Stomach (tissue), 9 donors: ENCODE results near the gene ADSS1. TPM values are rescaled to one million over a fixed set of nuclear protein-coding genes. Genes with fewer than 3 reads are reported as not detected.
A peak's percentile ranks its signal among the peaks of the same experiment; 100 is the strongest.

Experiments
- DNase-seq, 2 donors: peaks; one replicate each; pipeline versions ENCODE4 v3.0.0 to v3.0.0-alpha.2; 2013 to 2019
- H3K27ac ChIP-seq, 5 donors: fragments of 200-600 bp in 4 of 5; sonication (generic) in 4 of 5; one replicate each; pipeline ENCODE4 v1.5.1; 2013 to 2019; ENCODE audit warnings: mild to moderate bottlenecking in 1 of 5, moderate library complexity in 1 of 5
- H3K27me3 ChIP-seq, 3 donors: fragments of 200-600 bp; sonication (generic); one replicate each; pipeline ENCODE4 v1.5.1; 2017 to 2019; ENCODE audit warnings: mixed run types in 1 of 3
- H3K36me3 ChIP-seq, 4 donors: fragments of 200-600 bp; sonication (generic); 1 replicate in 3 of 4; 2 replicates in 1 of 4; pipeline ENCODE4 v1.5.1; 2016 to 2019
- H3K4me1 ChIP-seq, 4 donors: fragments of 200-600 bp; sonication (generic); one replicate each; pipeline ENCODE4 v1.5.1; 2016 to 2019
- H3K4me3 ChIP-seq, 4 donors: fragments of 200-600 bp; sonication (generic) in 3 of 4; one replicate each; pipeline ENCODE4 v1.5.1; 2016 to 2019; ENCODE audit warnings: mild to moderate bottlenecking in 1 of 4
- H3K9me3 ChIP-seq, 4 donors: fragments of 200-600 bp; sonication (generic); one replicate each; pipeline ENCODE4 v1.5.1; 2016 to 2019
- CTCF ChIP-seq, 7 experiments: fragments of 450-650 bp in 4 of 7; fragments of 200-600 bp in 3 of 7; sonication (generic) in 3 of 7; IDR thresholded peaks; one replicate each; pipeline ENCODE4 v1.5.1; 2016 to 2019; ENCODE audit warnings: antibody characterized with exemption in 7 of 7, control low read depth in 2 of 7, mild to moderate bottlenecking in 1 of 7
- EP300 ChIP-seq: sonication (generic); formaldehyde crosslinking; IDR thresholded peaks from one replicate; pipeline ENCODE4 v1.6.1; 2017; ENCODE audit warnings: antibody characterized with exemption
- POLR2A ChIP-seq, 4 donors: fragments of 450-650 bp; IDR thresholded peaks; one replicate each; pipeline ENCODE4 v1.6.1; 2016; ENCODE audit warnings: antibody characterized with exemption in 4 of 4, control low read depth in 2 of 4, mild to moderate bottlenecking in 1 of 4, moderate library complexity in 1 of 4
- POLR2AphosphoS5 ChIP-seq, 3 donors: sonication (generic); formaldehyde crosslinking; IDR thresholded peaks; one replicate each; pipeline ENCODE4 v1.6.1; 2016; ENCODE audit warnings: antibody characterized with exemption in 3 of 3
- WGBS, 5 donors: extraction: QIAGEN DNeasy Blood & Tissue Kit in 3 of 5; methylation state at CpG; one replicate each; pipeline versions ENCODE4 v1.1.5 to v1.1.7; 2013 to 2018; 5-methylcytosine and 5-hydroxymethylcytosine counted together
- intact Hi-C: fragments of 100-400 bp; cut with DNase I; formaldehyde crosslinking; loops from one replicate; pipeline ENCODE4 v1.15.1; 2023; ENCODE audit warnings: low total_unique reads
- polyA plus RNA-seq, 3 donors: library from polyadenylated mRNA; stranded (reverse); fragments of 200-250 nt; gene quantifications; one replicate each; pipeline ENCODE4 v1.2.3, GENCODE V29; 2013
- total RNA-seq, 5 donors: library from RNA; depleted of rRNA; stranded (reverse); fragments of >200 nt; gene quantifications; one replicate each; pipeline versions ENCODE4 v1.1.0 to v1.2.3, GENCODE V29; 2014 to 2016
- donor health status: healthy with polysubstance abuse.
- donor health status: Bipolar disorder and iron deficiency.
- donor health status: healthy.

Gene ADSS1
- total and polyA plus RNA-seq, 8 donors = 7.0 to 59.4 (median 12.3) TPM; not detected in 1

GRCh38 chr14:104722938-104723650 lies 935 bp upstream of the ADSS1 start:
- Histone ChIP-seq H3K9me3 (no peaks in the 10 kb centered on the region), H3K4me3 (peak overlapping the region in 3 of 4 donors; percentile 61 to 76 (median 68)), H3K4me1 (peaks cover 29 to 56% (median 53%) of the 10 kb centered on the region in 4 donors), H3K27me3 (no peaks in the 10 kb centered on the region), H3K27ac (peak overlapping the region in 4 of 5 donors; percentile 61 to 81 (median 71)), H3K36me3 (peaks cover 9 to 29% (median 23%) of the 10 kb centered on the region in 4 donors)
- intact Hi-C loops = no loop called here
- 33 to 45% (median 34%) methylated on average over 9 to 26 of the region's 26 CpGs for WGBS, 5 donors
- no peak for DNase-seq
- no peak for TF ChIP-seq EP300
- TF ChIP-seq POLR2A (IDR thresholded peaks at IDR 0.05) = no peak
- TF ChIP-seq CTCF (IDR thresholded peaks at IDR 0.05) = no peak
- no peak for TF ChIP-seq POLR2AphosphoS5 (IDR thresholded peaks at IDR 0.05)

GRCh38 chr14:104724407-104724980 lies 465 bp downstream of the ADSS1 start:
- TF ChIP-seq EP300 (no peak), CTCF (IDR thresholded peaks at IDR 0.05) (no peak), POLR2A (IDR thresholded peaks at IDR 0.05) (no peak), POLR2AphosphoS5 (IDR thresholded peaks at IDR 0.05) (no peak)
- Histone ChIP-seq H3K9me3 (no peaks in the 10 kb centered on the region), H3K4me3 (peak overlapping the region; percentile 61 to 76 (median 66)), H3K4me1 (peaks cover 29 to 56% (median 53%) of the 10 kb centered on the region in 4 donors), H3K36me3 (peaks cover 1 to 15% (median 9%) of the 10 kb centered on the region in 4 donors), H3K27me3 (no peaks in the 10 kb centered on the region), H3K27ac (peak overlapping the region; percentile 61 to 81 (median 74))
- 2 to 14% (median 4%) methylated on average over 8 to 27 of the region's 27 CpGs for WGBS, 5 donors
- intact Hi-C loops = no loop called here
- DNase-seq = peak; percentile 53 to 70

GRCh38 chr14:104724981-104725771 lies 1.1 kb downstream of the ADSS1 start:
- peaks cover 0 to 9% (median 3%) of the 10 kb centered on the region in 4 donors for H3K36me3 ChIP-seq
- no peaks in the 10 kb centered on the region for H3K9me3 ChIP-seq
- H3K27me3 ChIP-seq = no peaks in the 10 kb centered on the region
- no peak for TF ChIP-seq EP300
- TF ChIP-seq POLR2A (IDR thresholded peaks at IDR 0.05) = no peak
- no peak for TF ChIP-seq POLR2AphosphoS5 (IDR thresholded peaks at IDR 0.05)
- no peak for TF ChIP-seq CTCF (IDR thresholded peaks at IDR 0.05)
- peak; percentile 45 to 83 for DNase-seq
- WGBS, 5 donors = 22 to 45% (median 32%) methylated on average over 21 to 24 of the region's 24 CpGs
- peak overlapping the region; percentile 61 to 76 (median 66) for H3K4me3 ChIP-seq
- peaks cover 29 to 56% (median 53%) of the 10 kb centered on the region in 4 donors for H3K4me1 ChIP-seq
- intact Hi-C loops = no loop called here
- H3K27ac ChIP-seq = peak overlapping the region; percentile 1 to 81 (median 63)
